GM10248 (cell line): Measurements from ENCODE around the gene MALRD1.

Experiments
- CTCF ChIA-PET: fragments of 300-600 bp; sonication (Branson Sonifier 250); formaldehyde crosslinking; extraction: SDS; loops from one replicate; lab custom pipeline; 2021; ENCODE audit warnings: antibody characterized with exemption; lab: Yijun Ruan, JAX
- POLR2A ChIA-PET: fragments of 350-650 bp; sonication (Branson Sonifier 250); formaldehyde crosslinking; extraction: SDS; loops from one replicate; lab custom pipeline; 2020; ENCODE audit warnings: antibody characterized with exemption; lab: Yijun Ruan, JAX
- DNase-seq: peaks from one replicate; pipeline ENCODE4 v3.0.0; 2012; ENCODE audit errors: extremely low spot score
- TF ChIP-seq, protein P1 (sequence below): IDR thresholded peaks from 2 replicates; pipeline ENCODE4 v1.5.1; 2012; ENCODE audit warnings: mild to moderate bottlenecking, low read depth; ENCODE audit errors: extremely low read depth, missing control alignments, control extremely low read depth

MALRD1 gene

DNA sequence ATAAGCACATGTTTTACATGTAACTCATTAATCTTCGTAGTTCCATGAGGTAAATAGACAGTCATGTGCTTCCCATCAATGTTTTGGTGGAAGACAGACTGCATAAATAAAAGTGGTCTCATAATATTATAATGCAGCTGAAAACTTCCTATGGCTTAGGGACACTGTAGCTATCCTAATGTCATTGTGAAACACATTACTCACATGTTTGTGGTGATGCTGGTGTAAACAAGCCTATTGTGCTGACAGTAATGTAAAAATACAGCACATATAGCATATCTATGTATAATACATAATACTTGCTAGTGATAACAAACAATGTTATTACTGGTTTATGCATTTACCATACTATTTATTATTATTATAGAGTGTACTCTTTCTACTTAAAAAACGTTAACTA, 730.4 kb downstream of the MALRD1 start:
- ChIA-PET CTCF (interaction anchor here (1.4 kb wide), 1 partner anchor 10 kb away, joined by 4 read pairs; no protein-coding TSS in a partner anchor), POLR2A (no interaction called here)
- no peak for DNase-seq
- TF ChIP-seq, protein P1, sequence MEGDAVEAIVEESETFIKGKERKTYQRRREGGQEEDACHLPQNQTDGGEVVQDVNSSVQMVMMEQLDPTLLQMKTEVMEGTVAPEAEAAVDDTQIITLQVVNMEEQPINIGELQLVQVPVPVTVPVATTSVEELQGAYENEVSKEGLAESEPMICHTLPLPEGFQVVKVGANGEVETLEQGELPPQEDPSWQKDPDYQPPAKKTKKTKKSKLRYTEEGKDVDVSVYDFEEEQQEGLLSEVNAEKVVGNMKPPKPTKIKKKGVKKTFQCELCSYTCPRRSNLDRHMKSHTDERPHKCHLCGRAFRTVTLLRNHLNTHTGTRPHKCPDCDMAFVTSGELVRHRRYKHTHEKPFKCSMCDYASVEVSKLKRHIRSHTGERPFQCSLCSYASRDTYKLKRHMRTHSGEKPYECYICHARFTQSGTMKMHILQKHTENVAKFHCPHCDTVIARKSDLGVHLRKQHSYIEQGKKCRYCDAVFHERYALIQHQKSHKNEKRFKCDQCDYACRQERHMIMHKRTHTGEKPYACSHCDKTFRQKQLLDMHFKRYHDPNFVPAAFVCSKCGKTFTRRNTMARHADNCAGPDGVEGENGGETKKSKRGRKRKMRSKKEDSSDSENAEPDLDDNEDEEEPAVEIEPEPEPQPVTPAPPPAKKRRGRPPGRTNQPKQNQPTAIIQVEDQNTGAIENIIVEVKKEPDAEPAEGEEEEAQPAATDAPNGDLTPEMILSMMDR = no peak

DNA sequence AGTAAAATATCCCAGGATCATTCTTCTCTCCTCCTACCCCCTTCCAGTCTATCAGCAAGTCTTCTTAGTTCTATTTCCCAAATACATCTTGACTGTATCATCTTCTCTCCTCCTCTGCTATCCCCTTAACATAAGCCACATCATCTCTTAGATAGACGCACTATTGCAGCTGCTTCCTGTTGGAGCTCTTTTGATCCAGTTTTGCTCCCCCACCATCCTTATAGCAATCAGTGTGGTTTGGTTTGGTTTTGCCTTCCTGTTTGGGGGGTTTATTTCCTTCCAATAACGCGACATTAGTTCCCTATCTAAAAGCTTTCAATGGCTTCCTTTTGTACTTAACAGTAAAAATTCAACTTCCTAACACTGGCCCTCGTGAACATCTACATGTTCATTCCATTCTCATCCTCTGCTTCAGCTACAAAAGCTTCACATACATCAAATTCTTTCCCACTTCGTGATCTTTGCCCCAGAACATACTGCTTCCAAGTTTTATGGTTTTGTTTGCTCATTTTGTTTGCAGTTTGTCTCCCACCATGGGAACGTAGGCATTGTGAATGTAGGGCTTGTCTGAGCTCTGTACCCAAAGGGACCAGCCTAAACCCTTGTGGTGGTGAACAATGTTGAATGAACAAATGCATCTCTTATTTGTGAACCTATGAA, 734.0 kb downstream of the MALRD1 start:
- ChIA-PET CTCF (interaction anchor here (1.1 to 1.5 kb wide), 2 partner anchors 9 to 11 kb away, joined by 3 to 4 read pairs; no protein-coding TSS in a partner anchor), POLR2A (no interaction called here)
- DNase-seq = no peak
- TF ChIP-seq, protein P1 = no peak

DNA sequence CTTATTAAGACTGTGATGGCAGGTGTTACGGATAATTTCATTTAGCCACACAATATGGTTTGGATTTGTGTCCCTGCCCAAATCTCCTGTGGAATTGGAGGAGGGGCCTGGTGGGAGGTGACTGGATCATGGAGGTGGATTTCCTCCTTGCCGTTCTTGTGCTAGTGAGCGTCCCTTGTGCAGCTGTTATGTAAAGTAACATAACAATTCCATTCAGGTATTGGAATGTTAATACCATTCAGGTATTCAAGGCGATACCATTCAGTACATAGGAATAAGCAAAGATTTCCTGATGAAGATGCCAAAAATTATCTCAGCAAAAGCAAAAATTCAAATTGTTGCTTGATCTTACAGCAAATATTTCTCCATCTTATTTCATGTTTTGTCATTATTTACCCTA, 735.1 kb downstream of the MALRD1 start:
- no peak for DNase-seq
- ChIA-PET POLR2A (no interaction called here), CTCF (interaction anchor here (1.5 kb wide), 1 partner anchor 8 kb away, joined by 4 read pairs; no protein-coding TSS in a partner anchor)
- TF ChIP-seq, protein P1 = no peak
